WTC11 (cell line): Measurements from ENCODE around the gene SETDB1. TPM values are rescaled to one million over a fixed set of nuclear protein-coding genes. Genes with fewer than 3 reads are reported as not detected.
"Not testable (repeated sequence)": the region's sequence is repeated elsewhere in the genome, so short reads cannot be mapped to it uniquely, and the experiment has no call there.

Experiments used
- ATAC-seq: fragments of 200-7000 bp; cut with Tn5 transposase; 2 replicates; pipeline ENCODE4 v1.10.0; 2021; ENCODE audit warnings: mild to moderate bottlenecking, moderate library complexity
- CTCF ChIA-PET: fragments of 300-600 bp; sonication (Branson Sonifier 250); formaldehyde crosslinking; loops from one replicate; lab custom pipeline; 2021; ENCODE audit warnings: antibody characterized with exemption; lab: Charles Lee
- POLR2A ChIA-PET: fragments of 350-600 bp; sonication (Branson Sonifier 250); formaldehyde crosslinking; loops from one replicate; lab custom pipeline; 2021; ENCODE audit warnings: antibody characterized with exemption; lab: Charles Lee
- DNase-seq: peaks from one replicate; pipeline ENCODE4 v3.0.0; 2021; ENCODE audit warnings: low spot score
- H3K27ac Mint-ChIP-seq: 2 replicates; pipeline ENCODE4 v1.8.0; 2021; ENCODE audit warnings: mixed read lengths
- H3K27me3 Mint-ChIP-seq: 2 replicates; pipeline ENCODE4 v1.8.0; 2021; ENCODE audit warnings: low read depth, mild to moderate bottlenecking, moderate library complexity, mixed read lengths
- H3K36me3 Mint-ChIP-seq: 2 replicates; pipeline ENCODE4 v1.8.0; 2021; ENCODE audit warnings: mixed read lengths
- H3K4me1 Mint-ChIP-seq: 2 replicates; pipeline ENCODE4 v1.8.0; 2022; ENCODE audit warnings: mixed read lengths
- H3K4me3 Mint-ChIP-seq: 2 replicates; pipeline ENCODE4 v1.8.0; 2021; ENCODE audit warnings: mild to moderate bottlenecking, moderate library complexity, mixed read lengths
- H3K9me3 Mint-ChIP-seq: 2 replicates; pipeline ENCODE4 v1.8.0; 2021; ENCODE audit warnings: mixed read lengths
- CREB1 ChIP-seq: sonication (generic); formaldehyde crosslinking; IDR thresholded peaks from 2 replicates; pipeline ENCODE4 v1.8.0; 2023; ENCODE audit warnings: mild to moderate bottlenecking, missing genetic modification reagents
- FOXP1 ChIP-seq: sonication (generic); formaldehyde crosslinking; IDR thresholded peaks from 2 replicates; pipeline ENCODE4 v1.8.0; 2022; ENCODE audit warnings: missing genetic modification reagents, mild to moderate bottlenecking, moderate library complexity, borderline replicate concordance
- GTF2I ChIP-seq: fragments of 250-450 bp; sonication (Bioruptor Pico); conservative IDR thresholded peaks from 2 replicates; pipeline ENCODE4 v1.4.0; 2021; ENCODE audit warnings: mild to moderate bottlenecking
- MXD4 ChIP-seq: fragments of 250-450 bp; sonication (Bioruptor Pico); IDR thresholded peaks from 2 replicates; pipeline ENCODE4 v1.8.0; 2021; ENCODE audit warnings: mild to moderate bottlenecking, moderate library complexity, borderline replicate concordance
- NFYB ChIP-seq: sonication (generic); formaldehyde crosslinking; conservative IDR thresholded peaks from 2 replicates; pipeline ENCODE4 v1.8.0; 2022; ENCODE audit warnings: low read depth, missing genetic modification reagents
- NR3C1 ChIP-seq: sonication (generic); formaldehyde crosslinking; conservative IDR thresholded peaks from 2 replicates; pipeline ENCODE4 v1.8.1; 2023; ENCODE audit warnings: low read depth, mild to moderate bottlenecking, missing genetic modification reagents
- RELA ChIP-seq: sonication (generic); formaldehyde crosslinking; IDR thresholded peaks from 2 replicates; pipeline ENCODE4 v1.8.1; 2022; ENCODE audit warnings: missing genetic modification reagents, mild to moderate bottlenecking, borderline replicate concordance
- SMAD4 ChIP-seq: sonication (generic); formaldehyde crosslinking; IDR thresholded peaks from 2 replicates; pipeline ENCODE4 v1.8.0; 2022; ENCODE audit warnings: mild to moderate bottlenecking, missing genetic modification reagents
- SP1 ChIP-seq: sonication (generic); formaldehyde crosslinking; conservative IDR thresholded peaks from 2 replicates; pipeline ENCODE4 v1.8.1; 2022; ENCODE audit warnings: missing genetic modification reagents
- TCF7 ChIP-seq: sonication (generic); formaldehyde crosslinking; IDR thresholded peaks from 2 replicates; pipeline ENCODE4 v1.8.0; 2022; ENCODE audit warnings: mild to moderate bottlenecking, low read depth, missing genetic modification reagents, moderate library complexity
- ZBTB21 ChIP-seq: sonication (generic); formaldehyde crosslinking; IDR thresholded peaks from 2 replicates; pipeline ENCODE4 v1.8.1; 2023; ENCODE audit warnings: mild to moderate bottlenecking, missing genetic modification reagents, borderline replicate concordance
- ZNF232 ChIP-seq: sonication (generic); formaldehyde crosslinking; IDR thresholded peaks from 2 replicates; pipeline ENCODE4 v1.8.0; 2022; ENCODE audit warnings: mild to moderate bottlenecking, missing genetic modification reagents
- ZNF671 ChIP-seq: fragments of 250-450 bp; sonication (Bioruptor Pico); IDR thresholded peaks from 2 replicates; pipeline ENCODE4 v1.8.0; 2021; ENCODE audit warnings: mild to moderate bottlenecking
- total RNA-seq: library from RNA; stranded (reverse); gene quantifications from 3 replicates; pipeline ENCODE4 v1.2.3, GENCODE V29; 2021
- TF ChIP-seq, protein P1 (sequence below): sonication (generic); formaldehyde crosslinking; IDR thresholded peaks from 2 replicates; pipeline ENCODE4 v1.8.1; 2023; ENCODE audit warnings: mild to moderate bottlenecking, missing genetic modification reagents
- TF ChIP-seq, protein P2 (sequence below): sonication (generic); formaldehyde crosslinking; IDR thresholded peaks from 2 replicates; pipeline ENCODE4 v1.8.1; 2023; ENCODE audit warnings: mild to moderate bottlenecking, missing genetic modification reagents, moderate library complexity
- TF ChIP-seq, protein P3 (sequence below): sonication (generic); formaldehyde crosslinking; IDR thresholded peaks from 2 replicates; pipeline ENCODE4 v1.8.0; 2022; ENCODE audit warnings: mild to moderate bottlenecking, missing genetic modification reagents
- TF ChIP-seq, protein P4 (sequence below): fragments of 250-450 bp; sonication (Bioruptor Pico); conservative IDR thresholded peaks from 2 replicates; pipeline ENCODE4 v1.9.0; 2021; ENCODE audit warnings: mild to moderate bottlenecking
- TF ChIP-seq, protein P5 (sequence below): sonication (generic); formaldehyde crosslinking; IDR thresholded peaks from 2 replicates; pipeline ENCODE4 v1.8.0; 2022; ENCODE audit warnings: mild to moderate bottlenecking, missing genetic modification reagents

The SETDB1 gene
- total RNA-seq, 1 experiment from 2014 or later, result 53.1 TPM

DNA sequence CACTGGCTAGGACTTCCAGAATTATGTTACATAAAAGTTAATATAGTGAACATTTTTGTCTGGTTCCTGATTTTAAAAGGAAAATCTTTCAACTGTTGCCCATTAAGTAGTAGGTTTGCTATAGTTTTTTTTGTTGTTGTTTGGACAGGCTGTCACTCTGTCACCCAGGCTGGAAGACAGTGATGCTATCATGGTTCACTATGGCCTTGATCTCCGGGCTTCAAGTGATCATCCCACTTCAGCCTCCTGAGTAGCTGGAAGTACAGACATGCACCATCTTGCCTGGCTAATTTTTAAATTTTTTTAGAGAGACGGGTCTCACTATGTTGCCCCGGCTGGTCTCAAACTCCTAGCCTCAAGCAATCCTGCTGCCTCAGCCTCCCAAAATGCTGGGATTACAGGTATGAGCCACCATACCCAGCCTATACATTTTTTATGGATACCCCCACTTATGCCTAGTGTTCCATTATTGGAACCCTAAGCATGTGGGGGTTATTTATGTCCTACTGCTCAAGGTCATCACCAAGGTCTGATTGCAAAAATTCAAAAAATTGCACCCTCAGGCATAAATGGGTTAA lies 32.7 kb upstream of the SETDB1 start (continued):
- TF ChIP-seq, protein P1, sequence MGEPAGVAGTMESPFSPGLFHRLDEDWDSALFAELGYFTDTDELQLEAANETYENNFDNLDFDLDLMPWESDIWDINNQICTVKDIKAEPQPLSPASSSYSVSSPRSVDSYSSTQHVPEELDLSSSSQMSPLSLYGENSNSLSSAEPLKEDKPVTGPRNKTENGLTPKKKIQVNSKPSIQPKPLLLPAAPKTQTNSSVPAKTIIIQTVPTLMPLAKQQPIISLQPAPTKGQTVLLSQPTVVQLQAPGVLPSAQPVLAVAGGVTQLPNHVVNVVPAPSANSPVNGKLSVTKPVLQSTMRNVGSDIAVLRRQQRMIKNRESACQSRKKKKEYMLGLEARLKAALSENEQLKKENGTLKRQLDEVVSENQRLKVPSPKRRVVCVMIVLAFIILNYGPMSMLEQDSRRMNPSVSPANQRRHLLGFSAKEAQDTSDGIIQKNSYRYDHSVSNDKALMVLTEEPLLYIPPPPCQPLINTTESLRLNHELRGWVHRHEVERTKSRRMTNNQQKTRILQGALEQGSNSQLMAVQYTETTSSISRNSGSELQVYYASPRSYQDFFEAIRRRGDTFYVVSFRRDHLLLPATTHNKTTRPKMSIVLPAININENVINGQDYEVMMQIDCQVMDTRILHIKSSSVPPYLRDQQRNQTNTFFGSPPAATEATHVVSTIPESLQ (CRISPR knock-in tag), result no peak
- TF ChIP-seq CREB1 (CRISPR knock-in tag) (no peak), ZBTB21 (CRISPR knock-in tag) (no peak), NR3C1 (CRISPR knock-in tag) (no peak), MXD4 (CRISPR knock-in tag) (no peak), TCF7 (CRISPR knock-in tag) (no peak)
- TF ChIP-seq, protein P2, sequence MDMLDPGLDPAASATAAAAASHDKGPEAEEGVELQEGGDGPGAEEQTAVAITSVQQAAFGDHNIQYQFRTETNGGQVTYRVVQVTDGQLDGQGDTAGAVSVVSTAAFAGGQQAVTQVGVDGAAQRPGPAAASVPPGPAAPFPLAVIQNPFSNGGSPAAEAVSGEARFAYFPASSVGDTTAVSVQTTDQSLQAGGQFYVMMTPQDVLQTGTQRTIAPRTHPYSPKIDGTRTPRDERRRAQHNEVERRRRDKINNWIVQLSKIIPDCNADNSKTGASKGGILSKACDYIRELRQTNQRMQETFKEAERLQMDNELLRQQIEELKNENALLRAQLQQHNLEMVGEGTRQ (CRISPR knock-in tag), result no peak
- TF ChIP-seq, protein P3, sequence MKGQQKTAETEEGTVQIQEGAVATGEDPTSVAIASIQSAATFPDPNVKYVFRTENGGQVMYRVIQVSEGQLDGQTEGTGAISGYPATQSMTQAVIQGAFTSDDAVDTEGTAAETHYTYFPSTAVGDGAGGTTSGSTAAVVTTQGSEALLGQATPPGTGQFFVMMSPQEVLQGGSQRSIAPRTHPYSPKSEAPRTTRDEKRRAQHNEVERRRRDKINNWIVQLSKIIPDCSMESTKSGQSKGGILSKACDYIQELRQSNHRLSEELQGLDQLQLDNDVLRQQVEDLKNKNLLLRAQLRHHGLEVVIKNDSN (CRISPR knock-in tag), result no peak
- TF ChIP-seq, protein P4, sequence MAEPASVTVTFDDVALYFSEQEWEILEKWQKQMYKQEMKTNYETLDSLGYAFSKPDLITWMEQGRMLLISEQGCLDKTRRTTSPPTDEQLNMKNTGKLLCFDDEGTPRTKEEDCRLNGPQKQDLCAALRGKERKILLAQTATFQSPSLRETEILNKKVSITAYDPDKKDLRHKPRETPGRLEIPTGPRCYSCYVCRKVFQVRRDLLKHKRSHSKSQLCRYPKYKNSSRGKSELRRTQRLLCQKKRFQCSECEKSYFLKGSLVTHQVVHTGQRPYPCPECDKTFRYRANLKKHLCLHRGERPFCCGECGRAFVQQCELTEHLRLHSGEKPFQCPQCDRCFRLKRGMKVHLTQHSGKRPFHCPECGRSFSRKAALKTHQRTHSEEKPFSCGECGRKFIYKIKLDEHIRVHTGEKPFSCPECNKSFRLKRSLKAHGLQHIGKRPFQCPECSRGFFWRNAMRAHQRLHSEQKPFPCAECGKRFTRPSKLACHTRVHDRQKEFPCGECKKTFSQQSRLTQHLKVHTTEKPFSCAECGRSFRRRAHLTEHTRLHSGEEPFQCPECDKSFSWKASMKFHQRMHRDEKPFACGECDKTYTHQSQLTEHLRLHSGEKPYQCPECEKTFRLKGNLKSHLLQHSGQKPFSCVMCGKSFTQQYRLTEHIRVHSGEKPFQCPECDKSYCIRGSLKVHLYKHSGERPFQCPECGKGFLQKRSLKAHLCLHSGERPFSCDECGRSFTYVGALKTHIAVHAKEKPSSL (CRISPR knock-in tag), result no peak

DNA sequence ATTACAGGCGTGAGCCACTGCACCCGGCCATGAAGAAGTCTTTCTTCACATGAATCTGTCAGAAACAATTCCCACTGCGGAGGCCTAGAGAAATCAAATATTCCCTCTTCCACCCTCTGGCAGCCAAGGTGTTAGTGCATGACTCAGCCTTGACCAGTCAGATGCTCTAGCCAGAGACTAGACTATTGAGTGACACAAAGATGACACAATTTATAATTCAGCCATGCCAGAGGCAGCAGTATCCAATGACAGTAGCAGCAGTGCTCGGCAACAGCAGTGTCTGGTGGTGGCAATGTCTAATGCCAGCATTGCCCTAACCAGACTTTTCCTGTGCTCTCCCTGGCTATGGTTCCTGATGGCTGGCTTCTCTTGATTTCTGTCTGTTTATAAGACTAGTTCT lies 30.5 kb upstream of the SETDB1 start:
- no peaks in the 10 kb centered on the region for H3K4me1 Mint-ChIP-seq
- H3K36me3 Mint-ChIP-seq, result no peaks in the 10 kb centered on the region; the same call in 1 of the 2 replicates
- H3K4me3 Mint-ChIP-seq, result no peak overlapping the region
- ChIA-PET POLR2A (no interaction called here), CTCF (no interaction called here)
- H3K9me3 Mint-ChIP-seq, result peaks cover 9% of the 10 kb centered on the region
- no peak overlapping the region for H3K27ac Mint-ChIP-seq
- ATAC-seq (no peak), DNase-seq (no peak)
- no peak for TF ChIP-seq GTF2I (CRISPR knock-in tag)
- TF ChIP-seq RELA (CRISPR knock-in tag), result no peak
- TF ChIP-seq, protein P5, sequence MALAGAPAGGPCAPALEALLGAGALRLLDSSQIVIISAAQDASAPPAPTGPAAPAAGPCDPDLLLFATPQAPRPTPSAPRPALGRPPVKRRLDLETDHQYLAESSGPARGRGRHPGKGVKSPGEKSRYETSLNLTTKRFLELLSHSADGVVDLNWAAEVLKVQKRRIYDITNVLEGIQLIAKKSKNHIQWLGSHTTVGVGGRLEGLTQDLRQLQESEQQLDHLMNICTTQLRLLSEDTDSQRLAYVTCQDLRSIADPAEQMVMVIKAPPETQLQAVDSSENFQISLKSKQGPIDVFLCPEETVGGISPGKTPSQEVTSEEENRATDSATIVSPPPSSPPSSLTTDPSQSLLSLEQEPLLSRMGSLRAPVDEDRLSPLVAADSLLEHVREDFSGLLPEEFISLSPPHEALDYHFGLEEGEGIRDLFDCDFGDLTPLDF (CRISPR knock-in tag), result no peak
- TF ChIP-seq SMAD4 (CRISPR knock-in tag), result no peak
- no peak for TF ChIP-seq CREB1 (CRISPR knock-in tag)
- TF ChIP-seq ZNF671 (CRISPR knock-in tag), result no peak
- no peak for TF ChIP-seq FOXP1 (CRISPR knock-in tag)
- TF ChIP-seq SP1 (CRISPR knock-in tag), result no peak
- no peak for TF ChIP-seq ZNF232
- H3K27me3 Mint-ChIP-seq, result no peaks in the 10 kb centered on the region

DNA sequence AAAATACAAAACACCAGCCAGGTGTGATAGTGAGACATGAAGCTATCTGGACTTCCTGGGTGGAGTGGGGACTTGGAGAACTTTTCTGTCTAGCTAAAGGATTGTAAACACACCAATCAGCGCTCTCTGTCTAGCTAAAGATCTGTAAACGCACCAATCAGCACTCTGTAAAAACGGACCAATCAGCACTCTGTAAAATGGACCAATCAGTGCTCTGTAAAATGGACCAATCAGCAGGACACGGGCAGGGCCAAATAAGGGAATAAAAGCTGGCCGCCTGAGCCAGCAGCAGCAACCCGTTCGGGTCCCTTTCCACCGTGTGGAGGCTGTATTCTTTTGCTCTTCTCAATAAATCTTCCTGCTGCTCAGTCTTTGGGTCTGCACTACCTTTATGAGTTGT lies 26.4 kb upstream of the SETDB1 start:
- POLR2A ChIA-PET, CTCF ChIA-PET, ATAC-seq, H3K4me1 Mint-ChIP-seq, H3K36me3 Mint-ChIP-seq, H3K27ac Mint-ChIP-seq: not testable (repeated sequence)
- peaks cover 16% of the 10 kb centered on the region for H3K9me3 Mint-ChIP-seq
- peak; percentile 51 for TF ChIP-seq NFYB (CRISPR knock-in tag)
- TF ChIP-seq, all 79 proteins: peak for 1; not testable (repeated sequence) for 78
- not testable (repeated sequence) for H3K4me3 Mint-ChIP-seq, H3K27me3 Mint-ChIP-seq, DNase-seq
